ENCODE results near the gene ZNF598.

- TF ChIP-seq ARNTL (CRISPR knock-in tag; IDR thresholded peaks at IDR 0.05; ENCODE audit: borderline replicate concordance, low read depth) (no peak), ZFP30 (CRISPR knock-in tag; IDR thresholded peaks at IDR 0.05) (no peak), ESRRG (CRISPR knock-in tag; IDR thresholded peaks at IDR 0.05) (no peak), ISL1 (CRISPR knock-in tag; IDR thresholded peaks at IDR 0.05) (no peak), PATZ1 (CRISPR knock-in tag; IDR thresholded peaks at IDR 0.05; ENCODE audit: borderline replicate concordance) (no peak), BACH2 (CRISPR knock-in tag; IDR thresholded peaks at IDR 0.05; ENCODE audit: borderline replicate concordance) (no peak), ZNF8 (CRISPR knock-in tag; IDR thresholded peaks at IDR 0.05) (no peak)
Measured at GRCh38 chr16:1990351-1991134, 19.1 kb downstream of the ZNF598 start.
